ENCODE data around the gene SOCS4.

The SOCS4 gene

DNA sequence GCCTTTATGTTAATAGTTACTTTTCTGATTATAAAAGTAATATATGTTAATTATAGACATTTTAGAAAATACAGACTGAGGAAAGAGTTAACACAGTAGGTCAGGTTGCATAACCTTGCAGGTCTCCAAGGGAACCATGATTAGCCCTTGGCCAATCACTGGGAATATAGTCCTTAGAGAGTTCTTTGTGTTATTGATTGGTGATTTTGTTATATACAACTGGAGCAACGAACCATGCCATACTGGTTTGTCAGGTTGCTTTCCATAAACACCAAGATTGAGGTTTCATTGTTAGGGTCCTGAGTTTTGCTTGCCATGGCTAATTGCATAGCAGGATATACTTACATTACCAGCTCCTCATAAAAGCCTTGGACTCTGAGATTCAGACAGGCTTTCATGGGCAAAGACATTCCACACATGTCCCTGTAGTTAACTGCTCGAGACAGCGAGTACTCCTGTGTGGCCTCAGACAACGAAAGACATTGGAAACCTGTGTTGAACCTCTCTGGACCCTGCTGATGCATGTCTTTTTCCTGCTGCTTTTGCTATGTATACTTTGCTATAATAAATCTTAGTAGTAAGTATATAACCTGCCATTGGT, 58.1 kb downstream of the SOCS4 start:
- in situ Hi-C loops (cut with HindIII; ENCODE audit: low sequenced_read_pairs) = no loop called here

DNA sequence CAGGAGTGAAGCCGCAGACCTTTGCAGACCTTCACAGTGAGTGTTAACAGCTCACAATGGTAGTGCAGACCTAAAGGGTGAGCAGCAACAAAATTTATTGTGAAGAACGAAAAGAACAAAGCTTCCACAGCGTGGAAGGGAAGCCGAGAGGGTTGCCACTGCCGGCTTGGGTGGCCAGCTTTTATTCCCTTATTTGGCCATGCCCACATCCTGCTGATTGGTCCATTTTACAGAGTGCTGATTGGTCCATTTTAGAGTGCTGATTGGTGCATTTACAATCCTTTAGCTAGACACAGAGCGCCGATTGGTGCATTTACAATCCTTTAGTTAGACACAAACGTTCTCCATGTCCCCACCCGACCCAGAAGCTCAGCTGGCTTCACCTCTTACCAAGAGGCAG, 59.9 kb downstream of the SOCS4 start:
- in situ Hi-C loops (cut with HindIII; ENCODE audit: low sequenced_read_pairs) = no loop called here

GRCh38 chr14:55088356-55088755, 61.3 kb downstream of the SOCS4 start:
- in situ Hi-C loops (cut with HindIII; ENCODE audit: low sequenced_read_pairs) = no loop called here

- in situ Hi-C loops (cut with HindIII; ENCODE audit: low sequenced_read_pairs) = no loop called here
Observed at GRCh38 chr14:55092341-55092740, 65.3 kb downstream of the SOCS4 start.

DNA sequence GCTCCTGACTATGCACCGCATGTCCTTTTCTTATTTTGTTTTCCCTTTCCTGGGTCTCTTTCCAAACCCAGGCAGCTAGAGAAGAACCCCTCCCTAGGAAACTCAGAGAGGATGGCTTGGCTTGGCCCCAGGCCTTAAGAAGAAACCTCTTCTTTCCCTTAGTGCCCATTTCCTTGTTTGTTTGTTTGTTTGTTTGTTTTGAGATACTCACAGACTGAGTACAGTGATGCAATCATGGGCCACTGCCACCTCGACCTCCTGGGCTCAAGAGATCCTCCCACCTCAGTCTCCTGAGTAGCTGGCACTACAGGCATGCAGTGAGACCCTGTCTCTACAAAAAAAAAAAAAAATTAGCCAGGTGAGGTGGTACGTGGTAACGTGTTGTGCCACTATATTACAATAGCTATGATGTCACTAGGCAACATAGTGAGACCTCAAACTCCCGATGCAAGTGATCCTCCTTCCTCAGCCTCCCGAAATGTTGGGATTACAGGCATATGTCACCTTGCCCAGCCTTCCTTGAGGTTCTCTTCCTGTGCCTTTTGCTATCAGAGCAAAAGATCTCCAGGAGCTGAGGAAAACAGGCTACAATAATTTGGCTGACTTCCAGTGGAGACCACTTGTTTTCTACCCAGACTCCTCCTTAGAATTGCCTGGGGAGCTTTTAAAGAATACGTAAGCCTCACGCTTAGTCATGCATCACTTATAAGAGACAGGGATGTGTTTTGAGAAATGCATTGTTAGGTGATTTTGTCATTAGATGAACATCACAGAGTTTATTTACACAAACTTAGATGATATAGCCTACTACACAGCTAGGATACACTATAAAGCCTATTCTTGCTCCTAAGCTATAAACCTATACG, 67.5 kb downstream of the SOCS4 start:
- in situ Hi-C loops (cut with HindIII; ENCODE audit: low sequenced_read_pairs) = no loop called here

- in situ Hi-C loops (cut with HindIII; ENCODE audit: low sequenced_read_pairs) = no loop called here
Observed at GRCh38 chr14:55097881-55098560, 71.0 kb downstream of the SOCS4 start.

DNA sequence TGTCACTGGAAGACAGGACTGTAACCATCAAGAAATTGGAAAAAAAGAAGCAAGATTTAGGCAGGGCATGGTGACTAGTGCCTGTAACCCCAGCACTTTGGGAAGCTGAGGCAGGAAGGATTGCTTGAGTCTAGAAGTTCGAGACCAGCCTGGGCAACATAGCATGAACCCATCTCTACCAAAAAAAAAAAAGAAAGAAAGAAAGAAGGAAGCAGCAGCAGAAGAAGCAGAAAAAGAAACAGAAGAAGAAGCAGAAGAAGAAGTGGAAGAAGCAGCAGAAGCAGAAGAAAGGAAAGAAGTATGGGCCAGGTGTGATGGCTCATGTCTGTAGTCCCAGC, 71.5 kb downstream of the SOCS4 start:
- in situ Hi-C loops (cut with HindIII; ENCODE audit: low sequenced_read_pairs) = no loop called here
